ENCODE measurements around the gene OR7A17.

Gene OR7A17

DNA sequence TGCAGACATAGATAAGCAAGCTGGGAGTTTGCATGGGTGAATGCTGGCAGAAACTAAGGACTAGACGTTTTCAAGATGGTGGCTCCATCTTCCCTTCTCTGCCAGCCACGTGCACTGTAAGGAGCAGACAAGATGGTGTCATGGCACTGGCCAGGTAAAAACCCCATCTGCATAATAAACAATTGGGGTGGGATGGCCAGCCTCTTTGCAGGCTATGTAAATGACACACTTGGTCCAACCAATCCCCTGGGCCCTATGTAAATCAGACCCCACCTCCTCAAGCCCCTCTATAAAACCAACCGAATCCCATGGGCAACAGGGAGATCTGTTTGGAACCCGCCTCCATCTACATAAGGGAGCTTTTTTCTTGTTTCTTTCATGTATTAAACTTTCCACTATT lies 48.5 kb downstream of the OR7A17 start:
- ATAC-seq (ENCODE audit: low read depth), result no peak
- Mint-ChIP-seq H3K4me1 (no peaks in the 10 kb centered on the region), H3K27me3 (peaks cover 12% of the 10 kb centered on the region), H3K36me3 (no peaks in the 10 kb centered on the region), H3K27ac (no peak overlapping the region), H3K9me3 (no peaks in the 10 kb centered on the region), H3K4me3 (no peak overlapping the region)
- DNase-seq (ENCODE audit: low spot score in 2 of 2), result no peak

GRCh38 chr19:14835011-14835410 lies 50.9 kb downstream of the OR7A17 start, which contains the start of the genes OR7A5 and OR7C1:
TSS of gene OR7A5 (minus strand) at chr19:14835185. CDS start at chr19:14828241, 6,944 bp downstream.
TSS of gene OR7C1 (minus strand) at chr19:14835185. CDS start at chr19:14800136, 35,049 bp downstream.
- Mint-ChIP-seq H3K36me3 (no peaks in the 10 kb centered on the region), H3K4me1 (peaks cover 8% of the 10 kb centered on the region), H3K27me3 (peaks cover 4% of the 10 kb centered on the region), H3K9me3 (no peaks in the 10 kb centered on the region), H3K27ac (no peak within 1 kb of the TSS), H3K4me3 (no peak within 1 kb of the TSS)
- no peak for DNase-seq (ENCODE audit: low spot score in 2 of 2)
- no peak for ATAC-seq (ENCODE audit: low read depth)

GRCh38 chr19:14830702-14831101 lies 55.2 kb downstream of the OR7A17 start:
- peak; percentile 55 for ATAC-seq (ENCODE audit: low read depth)
- H3K4me1 Mint-ChIP-seq, result peaks cover 8% of the 10 kb centered on the region
- peaks cover 12% of the 10 kb centered on the region for H3K27me3 Mint-ChIP-seq
- no peaks in the 10 kb centered on the region for H3K9me3 Mint-ChIP-seq
- no peak overlapping the region for H3K27ac Mint-ChIP-seq
- peak in 1 of 2 donors; percentile 2 for DNase-seq (ENCODE audit: low spot score in 2 of 2)
- no peak overlapping the region for H3K4me3 Mint-ChIP-seq
- H3K36me3 Mint-ChIP-seq, result no peaks in the 10 kb centered on the region

All from memory B cell (primary cell).